ENCODE data around the gene RXRB. TPM values are rescaled to one million over a fixed set of nuclear protein-coding genes. Genes with fewer than 3 reads are reported as not detected.

The RXRB gene
- total and polyA plus RNA-seq, 7 donors: 15.6 to 33.2 (median 28.5) TPM

GRCh38 chr6:33187809-33188208 is 12.7 kb downstream of the RXRB start:
- no peaks in the 10 kb centered on the region for H3K9me3 ChIP-seq
- intact Hi-C loops (cut with DNase I): no loop called here
- H3K4me1 ChIP-seq: peaks cover 0 to 10% (median 9%) of the 10 kb centered on the region in 4 donors
- no peak overlapping the region for H3K27ac ChIP-seq
- H3K36me3 ChIP-seq: no peaks in the 10 kb centered on the region
- peaks cover 0 to 18% (median 13%) of the 10 kb centered on the region in 3 donors for H3K27me3 ChIP-seq
- no peak overlapping the region for H3K4me3 ChIP-seq
- no peak for TF ChIP-seq EP300 (IDR thresholded peaks at IDR 0.05)
- TF ChIP-seq POLR2A (IDR thresholded peaks at IDR 0.05): no peak
- no peak for TF ChIP-seq CTCF (IDR thresholded peaks at IDR 0.05)
- TF ChIP-seq POLR2AphosphoS5 (IDR thresholded peaks at IDR 0.05): no peak
- no peak for DNase-seq
- 84 to 87% methylated on average over 1 of the region's 1 CpG for WGBS, 2 donors

GRCh38 chr6:33185654-33186187 is 14.7 kb downstream of the RXRB start:
- H3K36me3 ChIP-seq: no peaks in the 10 kb centered on the region
- WGBS, 2 donors: 74 to 81% methylated on average over 4 of the region's 4 CpGs
- no peaks in the 10 kb centered on the region for H3K4me1 ChIP-seq
- no peak overlapping the region for H3K27ac ChIP-seq
- DNase-seq: no peak
- peaks cover 0 to 3% (median 0%) of the 10 kb centered on the region in 3 donors for H3K27me3 ChIP-seq
- intact Hi-C loops (cut with DNase I): no loop called here
- H3K4me3 ChIP-seq: no peak overlapping the region
- TF ChIP-seq POLR2AphosphoS5 (IDR thresholded peaks at IDR 0.05) (no peak), EP300 (IDR thresholded peaks at IDR 0.05) (no peak), CTCF (IDR thresholded peaks at IDR 0.05) (no peak), POLR2A (IDR thresholded peaks at IDR 0.05) (no peak)
- H3K9me3 ChIP-seq: no peaks in the 10 kb centered on the region

GRCh38 chr6:33185190-33185589 is 15.3 kb downstream of the RXRB start:
- Histone ChIP-seq H3K27me3 (no peaks in the 10 kb centered on the region), H3K4me3 (no peak overlapping the region), H3K27ac (no peak overlapping the region), H3K9me3 (no peaks in the 10 kb centered on the region), H3K4me1 (no peaks in the 10 kb centered on the region), H3K36me3 (no peaks in the 10 kb centered on the region)
- no peak for DNase-seq
- TF ChIP-seq POLR2A (IDR thresholded peaks at IDR 0.05) (no peak), CTCF (IDR thresholded peaks at IDR 0.05) (no peak), POLR2AphosphoS5 (IDR thresholded peaks at IDR 0.05) (no peak), EP300 (IDR thresholded peaks at IDR 0.05) (no peak)
- 75 to 79% methylated on average over 9 of the region's 9 CpGs for WGBS, 2 donors
- intact Hi-C loops (cut with DNase I): no loop called here

GRCh38 chr6:33183071-33183683 is 17.3 kb downstream of the RXRB start:
- WGBS, 2 donors: 73 to 81% methylated on average over 5 of the region's 5 CpGs
- no peaks in the 10 kb centered on the region for H3K4me1 ChIP-seq
- H3K36me3 ChIP-seq: no peaks in the 10 kb centered on the region
- no peak for DNase-seq
- H3K4me3 ChIP-seq: no peak overlapping the region
- no peak for TF ChIP-seq POLR2A (IDR thresholded peaks at IDR 0.05)
- no peak for TF ChIP-seq EP300 (IDR thresholded peaks at IDR 0.05)
- no peak for TF ChIP-seq CTCF (IDR thresholded peaks at IDR 0.05)
- no peak for TF ChIP-seq POLR2AphosphoS5 (IDR thresholded peaks at IDR 0.05)
- H3K9me3 ChIP-seq: no peaks in the 10 kb centered on the region
- H3K27ac ChIP-seq: no peak overlapping the region
- H3K27me3 ChIP-seq: no peaks in the 10 kb centered on the region
- intact Hi-C loops (cut with DNase I): no loop called here

GRCh38 chr6:33181141-33181540 is 19.3 kb downstream of the RXRB start:
- intact Hi-C loops (cut with DNase I): no loop called here
- TF ChIP-seq EP300 (IDR thresholded peaks at IDR 0.05) (no peak), POLR2AphosphoS5 (IDR thresholded peaks at IDR 0.05) (no peak), POLR2A (IDR thresholded peaks at IDR 0.05) (no peak), CTCF (IDR thresholded peaks at IDR 0.05) (no peak)
- Histone ChIP-seq H3K27me3 (no peaks in the 10 kb centered on the region), H3K27ac (no peak overlapping the region), H3K36me3 (no peaks in the 10 kb centered on the region), H3K4me1 (no peaks in the 10 kb centered on the region), H3K4me3 (no peak overlapping the region), H3K9me3 (no peaks in the 10 kb centered on the region)
- no peak for DNase-seq
- WGBS, 2 donors: 87 to 89% methylated on average over 7 of the region's 7 CpGs

All from sigmoid colon (tissue), 7 donors.